ENCODE results near the gene NTPCR.
"Not testable (repeated sequence)": the region's sequence is repeated elsewhere in the genome, so short reads cannot be mapped to it uniquely, and the experiment has no call there.

Gene NTPCR

DNA sequence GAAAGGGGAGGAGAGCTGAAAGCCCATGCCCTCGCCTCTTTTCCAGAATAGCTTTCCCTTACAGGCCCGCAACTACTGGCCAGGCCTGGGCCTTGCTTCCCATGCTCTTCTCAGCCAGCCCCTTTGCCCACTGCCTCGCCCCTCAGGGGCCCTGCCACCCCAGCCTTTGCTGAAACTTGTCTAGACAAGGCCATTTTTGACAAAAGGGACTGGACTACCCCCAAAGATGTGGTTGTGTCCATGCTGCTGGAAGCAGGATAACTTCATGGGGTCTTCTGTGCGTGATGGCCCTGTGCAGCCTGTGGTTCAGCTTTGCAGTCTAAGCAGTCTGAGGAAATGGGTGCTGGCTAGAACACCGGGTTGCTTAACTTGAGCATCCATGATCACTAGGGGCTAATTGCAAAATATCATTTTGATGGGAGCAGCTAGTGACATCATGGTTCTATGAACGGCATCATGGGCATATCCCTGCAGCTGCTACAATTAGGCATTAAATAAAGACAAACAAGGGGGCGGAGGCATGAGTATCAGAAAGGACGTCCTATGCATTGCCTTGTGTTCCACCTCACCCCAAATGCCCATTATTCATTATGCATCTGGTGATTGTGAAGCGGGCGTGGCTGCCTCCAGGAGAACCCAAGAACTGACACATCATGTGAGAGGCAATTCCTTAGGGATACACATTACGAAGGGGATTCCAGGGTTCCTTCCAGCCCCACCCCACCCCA lies 36.8 kb downstream of the NTPCR start:
- no peak for DNase-seq

- no peak for DNase-seq
Measured at GRCh38 chr1:232987774-232988140, 37.3 kb downstream of the NTPCR start.

GRCh38 chr1:232988572-232989040 lies 38.2 kb downstream of the NTPCR start:
- DNase-seq = no peak

DNA sequence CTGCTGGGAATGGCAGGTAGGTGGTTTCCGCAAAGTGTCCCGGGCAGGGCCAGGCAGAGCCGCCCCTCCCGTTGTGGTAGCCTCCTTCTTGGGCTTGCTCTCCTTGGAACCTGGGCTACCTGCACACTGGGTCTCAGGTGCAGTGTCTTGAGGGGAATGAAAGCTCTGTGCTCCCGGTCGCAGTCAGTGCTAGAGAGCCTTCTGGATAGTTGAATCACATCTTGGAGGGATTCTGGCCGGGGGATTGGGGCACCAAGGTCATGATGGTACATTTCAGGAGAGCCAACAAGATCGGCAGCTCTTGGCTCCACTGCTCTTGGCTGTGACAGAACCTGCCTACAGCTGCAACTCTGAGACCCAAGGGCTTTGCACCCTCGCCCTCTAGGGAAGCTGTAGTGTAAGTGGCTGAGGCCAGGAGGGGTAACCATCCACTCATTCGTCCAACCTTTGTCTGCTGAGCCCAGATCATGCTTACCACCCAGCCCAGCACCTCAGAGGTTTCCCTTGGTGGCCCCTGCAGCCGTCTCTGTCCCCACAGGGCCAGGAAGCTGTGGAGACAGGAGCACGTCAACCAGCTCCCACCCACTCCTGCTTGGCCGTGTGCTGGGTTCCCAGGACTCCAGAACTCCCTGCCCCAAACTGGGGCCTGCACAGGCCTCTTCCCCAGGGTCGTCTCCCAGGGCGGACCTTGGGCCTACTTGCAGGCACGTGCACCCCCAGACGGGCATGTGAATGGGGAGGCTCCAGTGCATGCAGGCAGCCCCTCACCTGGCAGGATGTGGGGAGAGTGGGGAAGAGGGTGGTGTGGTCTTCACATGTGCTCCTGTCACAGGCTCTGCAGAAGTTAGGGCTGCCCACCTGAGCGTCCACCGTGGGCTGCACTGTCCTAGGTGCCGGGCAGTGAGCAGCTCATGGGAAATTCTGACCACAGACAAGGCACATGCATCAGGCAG lies 40.0 kb downstream of the NTPCR start:
- DNase-seq = no peak

- no peak for DNase-seq
Measured at GRCh38 chr1:232991238-232991637, 40.8 kb downstream of the NTPCR start.

GRCh38 chr1:232992227-232992626 lies 41.8 kb downstream of the NTPCR start:
- no peak for DNase-seq

DNA sequence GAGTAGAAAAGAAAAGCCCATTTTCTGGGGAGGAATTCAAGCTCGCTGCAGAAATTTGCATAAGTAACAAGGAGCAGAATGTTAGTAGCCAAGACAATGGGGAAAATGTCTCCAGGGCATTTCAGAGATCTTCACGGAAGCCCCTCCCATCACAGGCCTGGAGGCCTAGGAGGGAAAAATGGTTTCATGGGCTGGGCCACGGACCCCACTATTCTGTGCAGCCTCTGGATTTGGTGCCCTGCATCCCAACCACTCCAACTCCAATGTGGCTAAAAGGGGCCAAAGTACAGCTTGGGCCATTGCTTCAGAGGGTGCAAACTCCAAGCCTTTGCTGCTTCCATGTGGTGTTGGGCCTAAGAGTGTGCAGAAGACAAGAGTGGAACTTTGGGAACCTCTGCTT lies 43.1 kb downstream of the NTPCR start:
- no peak for DNase-seq

DNA sequence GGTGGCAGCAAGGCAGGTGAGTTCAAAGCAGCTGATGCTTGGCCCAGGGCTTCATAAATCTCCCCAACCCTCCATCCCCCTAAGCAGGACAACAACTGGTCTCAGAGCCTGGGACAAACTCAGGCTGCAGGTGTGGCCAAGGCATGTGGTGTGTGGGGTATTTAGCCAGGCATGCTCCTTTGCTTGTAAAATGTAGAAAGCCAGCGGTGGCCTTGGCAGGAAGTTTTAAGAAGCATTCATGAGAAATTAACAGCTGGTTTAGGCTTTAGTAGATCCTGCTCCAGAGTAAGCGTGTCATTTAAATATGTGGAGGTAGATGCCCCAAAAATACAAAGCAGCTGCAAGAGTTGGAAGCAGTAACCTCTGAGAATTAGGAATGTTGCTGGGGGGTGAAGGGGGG lies 44.8 kb downstream of the NTPCR start:
- DNase-seq = no peak

DNA sequence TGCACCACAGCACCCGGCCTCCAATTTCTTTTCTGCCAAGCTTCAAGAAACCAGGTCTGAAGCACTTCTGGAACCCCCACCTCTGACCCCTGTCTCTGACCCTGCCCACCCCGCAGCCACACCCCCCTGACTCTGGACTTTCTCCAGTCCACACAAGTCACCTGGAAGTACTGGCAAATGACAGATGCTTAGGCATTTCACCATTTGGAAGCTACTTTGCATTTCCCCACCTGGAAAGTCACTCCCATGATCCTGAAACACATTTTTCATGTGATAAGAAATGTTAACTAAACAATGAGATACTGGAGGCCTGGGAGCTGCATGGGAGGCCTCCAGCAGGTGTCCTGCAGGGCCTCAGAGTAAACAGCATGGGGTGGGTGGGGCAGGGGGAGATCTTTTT lies 45.7 kb downstream of the NTPCR start:
- no peak for DNase-seq

- DNase-seq = no peak
Measured at GRCh38 chr1:232998138-232998537, 47.7 kb downstream of the NTPCR start.

DNA sequence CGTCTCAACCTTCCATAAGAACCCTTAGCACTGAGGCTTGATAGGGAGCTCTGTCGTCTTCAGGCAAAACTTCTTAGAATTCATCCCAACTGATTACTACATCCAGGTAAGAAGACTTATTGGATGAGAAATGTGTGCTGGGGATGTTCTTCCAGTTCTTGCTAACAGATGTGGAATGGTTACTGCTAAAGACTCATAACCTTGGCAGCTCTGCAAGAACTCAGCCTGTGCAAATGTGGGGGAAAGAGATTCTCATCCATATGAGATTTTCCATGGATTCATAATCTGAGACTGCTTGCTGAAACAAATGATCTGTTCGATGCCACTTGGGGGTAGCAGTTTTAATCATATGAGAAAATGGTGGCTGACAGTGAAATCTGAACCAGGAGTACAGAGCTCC lies 48.2 kb downstream of the NTPCR start:
- no peak for DNase-seq

DNA sequence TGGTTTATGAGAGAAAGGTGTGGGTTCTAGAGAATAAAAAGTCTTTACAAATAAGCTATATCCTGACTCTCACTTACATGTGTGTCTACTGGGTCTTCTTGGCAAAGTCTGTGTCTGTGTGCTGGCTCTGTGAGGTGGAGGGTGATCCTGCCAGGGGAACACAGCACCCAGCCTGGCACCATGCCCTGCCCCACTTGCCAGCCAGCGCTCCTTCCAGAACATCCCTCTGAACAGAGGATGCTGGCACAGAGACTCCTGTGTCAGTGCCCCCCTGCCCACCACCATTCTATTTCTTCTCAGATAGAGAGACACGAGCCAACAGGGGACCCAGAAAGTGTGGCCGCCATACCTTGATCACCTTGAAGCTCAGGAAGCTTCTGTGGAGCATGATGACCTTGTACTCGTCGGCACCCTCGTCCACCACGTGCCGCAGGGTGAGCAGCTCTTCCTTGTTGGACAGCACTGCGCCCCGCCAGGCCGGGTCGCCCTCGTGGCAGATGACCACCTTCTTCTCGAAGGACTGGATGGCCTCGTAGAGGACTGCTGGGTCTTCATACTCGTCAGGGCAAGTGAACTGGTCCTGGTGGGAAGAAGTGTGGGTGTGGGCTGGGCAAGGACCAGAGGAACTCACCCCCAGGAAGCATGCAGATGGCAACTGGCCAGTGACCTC lies 49.7 kb downstream of the NTPCR start:
- no peak for DNase-seq

GRCh38 chr1:233003638-233004037 lies 53.2 kb downstream of the NTPCR start:
- DNase-seq = not testable (repeated sequence)

DNA sequence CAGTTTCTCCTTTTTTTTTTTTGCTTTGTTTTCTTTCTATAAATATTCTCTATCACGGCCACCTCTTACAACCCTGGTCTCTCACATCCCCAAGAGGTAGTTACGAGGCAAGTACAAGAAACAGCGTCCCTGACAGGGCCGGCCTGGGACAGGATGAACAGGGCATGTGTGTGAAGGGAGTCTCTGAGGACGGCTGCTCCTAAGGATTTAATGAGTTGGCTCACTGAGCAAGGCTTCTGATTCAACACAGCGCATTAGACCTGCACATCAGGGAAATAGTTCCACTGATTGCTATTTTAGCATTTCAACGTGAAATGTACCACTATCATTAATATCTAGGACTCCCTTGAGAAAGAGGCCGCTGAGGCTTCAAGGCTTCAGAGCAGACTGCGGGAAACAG lies 54.0 kb downstream of the NTPCR start:
- DNase-seq = no peak

- DNase-seq = no peak
Measured at GRCh38 chr1:233005156-233005555, 54.7 kb downstream of the NTPCR start.

DNA sequence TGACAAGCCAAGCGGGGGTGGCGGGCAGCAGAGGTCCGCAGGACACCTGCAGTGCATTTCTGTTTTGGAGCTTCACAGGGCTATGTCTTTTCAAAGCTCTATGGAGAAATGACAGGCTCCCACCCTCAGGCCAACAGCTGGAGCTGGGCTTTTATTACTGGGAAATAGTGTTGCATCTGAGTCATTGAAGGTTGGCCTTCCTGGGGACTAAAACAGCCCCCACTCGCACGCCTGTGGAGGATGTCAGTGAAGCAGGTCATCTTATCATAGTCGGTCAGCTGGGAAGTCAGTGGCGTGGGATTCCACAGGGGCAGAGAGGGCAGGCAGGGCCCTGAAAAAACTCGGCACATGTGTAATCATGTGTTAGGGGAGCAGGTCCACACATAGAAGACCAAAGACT lies 55.3 kb downstream of the NTPCR start:
- no peak for DNase-seq

DNA sequence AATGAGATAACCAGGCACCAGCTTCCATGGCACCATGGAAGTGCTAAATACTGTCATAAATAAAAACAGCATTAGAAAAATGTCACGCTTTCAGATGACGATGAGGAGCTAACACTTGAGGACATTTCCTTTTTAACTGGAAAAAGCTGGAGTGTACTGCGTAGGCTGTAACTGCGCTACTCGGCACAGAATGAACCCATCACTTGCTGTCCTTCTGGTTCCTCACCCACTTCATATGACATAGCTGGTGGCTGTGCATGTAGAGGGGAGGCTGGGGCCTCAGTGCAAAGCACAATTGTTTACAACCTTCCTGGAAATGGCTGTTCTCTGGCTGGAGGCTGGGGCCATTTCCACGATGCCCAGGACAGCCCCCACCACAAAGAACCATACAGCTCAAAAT lies 55.7 kb downstream of the NTPCR start:
- DNase-seq = no peak

DNA sequence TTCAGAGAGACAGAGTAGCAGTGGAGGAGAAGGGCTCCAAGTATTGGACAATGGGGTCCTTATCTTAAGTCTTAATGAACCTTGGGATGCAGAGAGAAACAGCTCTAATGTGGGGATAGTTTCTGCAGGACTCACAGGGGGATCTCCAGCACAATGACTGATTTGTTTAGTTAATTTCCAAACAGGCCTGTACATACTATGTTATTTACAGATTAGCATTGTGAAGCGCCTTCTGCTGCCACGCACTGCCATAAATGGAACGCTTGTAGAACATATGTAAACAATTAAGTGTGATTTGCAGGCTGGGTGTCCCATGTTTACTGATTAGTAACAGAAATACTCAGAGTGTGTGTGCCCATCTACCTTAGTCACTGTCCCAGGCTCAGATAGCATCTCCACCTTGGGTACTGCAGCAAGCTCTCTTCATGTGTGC lies 56.1 kb downstream of the NTPCR start:
- no peak for DNase-seq

DNA sequence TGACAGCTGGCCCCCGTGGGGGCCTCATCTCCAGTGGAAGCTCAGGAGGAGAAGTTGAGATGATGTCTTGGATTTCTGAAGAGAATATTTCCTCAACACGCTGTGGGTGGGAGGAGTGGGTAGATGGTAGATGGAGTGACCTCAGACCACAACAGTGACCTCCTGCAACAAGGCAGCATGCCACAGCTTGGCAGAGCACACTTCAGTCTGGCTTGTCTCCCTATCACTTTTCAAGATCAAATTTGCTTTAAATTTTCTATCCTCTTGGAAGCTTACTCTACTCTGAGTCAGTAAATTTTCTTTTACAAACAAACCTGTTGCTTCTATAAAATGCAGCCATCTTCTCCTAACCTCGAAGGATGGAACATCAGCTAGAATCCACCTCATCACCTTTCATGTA lies 59.7 kb downstream of the NTPCR start:
- no peak for DNase-seq

DNA sequence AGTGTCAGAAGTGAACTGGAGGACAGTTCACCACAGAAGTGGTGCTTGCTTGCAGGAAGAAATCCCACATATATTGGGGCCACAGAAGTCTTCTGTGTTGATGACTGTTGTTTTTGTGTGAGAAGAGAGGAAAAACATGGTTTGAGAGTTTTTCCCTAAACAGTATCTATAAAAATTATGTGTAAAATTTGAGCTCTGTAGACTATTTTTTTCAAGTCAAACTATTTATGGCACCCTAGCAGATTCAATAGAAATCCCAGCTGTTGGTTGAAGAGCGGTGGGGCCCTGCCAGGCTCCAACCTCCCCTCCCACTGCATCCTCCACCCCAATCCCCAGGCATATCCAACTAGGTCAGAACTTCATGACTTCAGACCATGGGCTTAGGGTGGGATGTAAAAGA lies 61.6 kb downstream of the NTPCR start:
- DNase-seq = no peak

GRCh38 chr1:233015965-233016364 lies 65.6 kb downstream of the NTPCR start:
- no peak for DNase-seq

- no peak for DNase-seq
Measured at GRCh38 chr1:233016798-233017197, 66.4 kb downstream of the NTPCR start.

DNA sequence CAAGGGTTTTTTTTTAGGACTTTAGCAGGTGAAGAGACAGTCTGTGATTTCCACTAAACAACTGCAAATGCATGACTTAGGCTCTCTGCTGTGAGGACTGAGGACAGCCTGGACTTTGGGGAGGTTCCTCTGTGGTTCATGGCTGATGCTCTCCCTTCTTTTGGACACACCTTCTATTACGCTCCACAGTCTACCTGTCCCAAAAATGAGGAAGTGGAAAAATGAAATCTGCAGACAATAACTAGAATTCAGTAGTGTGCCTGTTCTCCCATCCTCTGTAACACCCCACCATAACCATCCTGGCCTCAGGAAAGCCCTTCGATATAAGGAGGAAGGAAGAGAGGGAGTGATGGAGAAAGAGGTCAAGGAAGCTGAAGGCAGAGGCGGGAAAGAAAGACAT lies 68.7 kb downstream of the NTPCR start:
- DNase-seq = no peak
